ENCODE measurements around the gene CDH24.

The CDH24 gene, protein sequence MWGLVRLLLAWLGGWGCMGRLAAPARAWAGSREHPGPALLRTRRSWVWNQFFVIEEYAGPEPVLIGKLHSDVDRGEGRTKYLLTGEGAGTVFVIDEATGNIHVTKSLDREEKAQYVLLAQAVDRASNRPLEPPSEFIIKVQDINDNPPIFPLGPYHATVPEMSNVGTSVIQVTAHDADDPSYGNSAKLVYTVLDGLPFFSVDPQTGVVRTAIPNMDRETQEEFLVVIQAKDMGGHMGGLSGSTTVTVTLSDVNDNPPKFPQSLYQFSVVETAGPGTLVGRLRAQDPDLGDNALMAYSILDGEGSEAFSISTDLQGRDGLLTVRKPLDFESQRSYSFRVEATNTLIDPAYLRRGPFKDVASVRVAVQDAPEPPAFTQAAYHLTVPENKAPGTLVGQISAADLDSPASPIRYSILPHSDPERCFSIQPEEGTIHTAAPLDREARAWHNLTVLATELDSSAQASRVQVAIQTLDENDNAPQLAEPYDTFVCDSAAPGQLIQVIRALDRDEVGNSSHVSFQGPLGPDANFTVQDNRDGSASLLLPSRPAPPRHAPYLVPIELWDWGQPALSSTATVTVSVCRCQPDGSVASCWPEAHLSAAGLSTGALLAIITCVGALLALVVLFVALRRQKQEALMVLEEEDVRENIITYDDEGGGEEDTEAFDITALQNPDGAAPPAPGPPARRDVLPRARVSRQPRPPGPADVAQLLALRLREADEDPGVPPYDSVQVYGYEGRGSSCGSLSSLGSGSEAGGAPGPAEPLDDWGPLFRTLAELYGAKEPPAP

DNA sequence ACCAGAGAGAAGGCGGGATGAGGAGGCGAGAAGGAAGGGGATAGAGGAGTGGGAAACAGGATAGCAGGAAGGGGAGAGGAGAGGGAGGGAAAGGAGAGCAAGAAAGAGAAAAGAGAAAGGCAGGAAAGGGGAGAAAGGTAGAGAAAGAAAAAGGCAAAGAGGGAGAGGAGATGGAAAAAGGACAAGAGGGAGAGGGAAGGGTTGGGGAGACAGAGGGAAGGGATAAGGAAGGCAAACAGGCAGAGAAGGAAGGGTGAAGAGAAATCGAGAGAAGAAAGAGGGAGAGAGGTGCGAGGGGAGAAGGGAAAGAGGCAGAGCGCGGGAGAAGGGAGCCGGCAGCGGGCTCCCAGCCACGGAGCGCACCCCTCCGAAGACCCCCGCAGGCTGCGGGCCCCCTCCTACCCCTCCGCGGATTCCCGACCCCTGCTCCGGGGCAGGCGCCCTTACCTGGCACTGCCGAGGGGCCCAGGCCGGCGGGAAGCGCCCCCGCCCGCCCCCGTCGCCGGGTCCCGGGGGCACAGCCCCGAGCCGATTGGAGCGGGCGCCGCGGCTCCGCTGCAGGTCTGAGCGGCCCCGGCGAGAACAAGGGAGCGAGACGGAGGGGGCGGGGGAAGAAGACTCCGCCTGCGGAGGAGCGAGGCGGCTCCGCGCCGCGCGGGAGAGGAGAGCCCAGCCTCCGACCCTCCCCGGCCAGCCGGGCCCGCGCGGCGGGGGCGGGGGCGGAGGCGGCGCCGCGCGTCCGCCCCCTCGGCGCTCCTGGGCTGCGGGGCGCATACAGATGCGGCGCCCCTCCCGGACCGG lies at the start of gene CDH24:
CDH24 (minus strand) TSS at position 565 of the 801 bp plus-strand sequence. CDS start 1,787 bp downstream, outside the sequence.
- no peak for DNase-seq (ENCODE audit: low read depth, low spot score)

DNA sequence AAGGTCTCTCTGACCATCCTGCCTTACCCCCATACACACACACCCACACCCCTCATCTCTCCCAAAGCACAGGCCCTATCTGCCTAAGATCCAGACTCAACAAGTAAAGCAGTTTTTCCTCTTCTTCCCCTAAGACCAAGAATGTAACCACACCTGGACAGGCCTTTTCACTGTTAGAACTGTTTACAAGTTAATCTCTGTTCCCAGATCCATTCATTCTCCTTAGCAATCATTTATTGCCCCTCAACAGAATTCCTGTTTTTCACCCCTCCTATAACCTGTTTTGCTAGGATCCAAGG lies 49.4 kb upstream of the CDH24 start:
- no peak for DNase-seq (ENCODE audit: low read depth, low spot score)

DNA sequence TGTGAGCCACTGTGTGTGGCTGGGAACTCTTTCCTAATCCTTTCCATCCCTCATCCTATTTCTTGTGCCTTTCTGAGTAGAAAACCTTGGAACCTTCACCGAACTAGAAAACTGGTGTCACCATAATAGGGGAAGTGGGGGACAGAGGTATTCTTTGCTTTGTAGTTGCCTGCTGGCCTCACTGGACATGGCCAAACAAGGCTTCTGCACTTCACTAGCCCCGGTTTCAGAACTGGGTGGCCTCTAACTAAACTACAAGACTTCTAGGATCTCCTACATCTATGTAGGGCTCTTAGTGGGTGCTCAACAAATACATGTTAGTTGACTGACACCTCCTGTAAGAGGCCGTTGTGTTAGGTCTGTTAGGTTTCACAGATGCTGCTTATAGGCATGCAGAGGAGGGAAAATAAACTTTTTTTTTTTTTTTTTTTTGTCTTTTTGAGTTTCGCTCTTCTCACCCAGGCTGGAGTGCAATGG lies 48.1 kb upstream of the CDH24 start:
- no peak for DNase-seq (ENCODE audit: low read depth, low spot score)

DNA sequence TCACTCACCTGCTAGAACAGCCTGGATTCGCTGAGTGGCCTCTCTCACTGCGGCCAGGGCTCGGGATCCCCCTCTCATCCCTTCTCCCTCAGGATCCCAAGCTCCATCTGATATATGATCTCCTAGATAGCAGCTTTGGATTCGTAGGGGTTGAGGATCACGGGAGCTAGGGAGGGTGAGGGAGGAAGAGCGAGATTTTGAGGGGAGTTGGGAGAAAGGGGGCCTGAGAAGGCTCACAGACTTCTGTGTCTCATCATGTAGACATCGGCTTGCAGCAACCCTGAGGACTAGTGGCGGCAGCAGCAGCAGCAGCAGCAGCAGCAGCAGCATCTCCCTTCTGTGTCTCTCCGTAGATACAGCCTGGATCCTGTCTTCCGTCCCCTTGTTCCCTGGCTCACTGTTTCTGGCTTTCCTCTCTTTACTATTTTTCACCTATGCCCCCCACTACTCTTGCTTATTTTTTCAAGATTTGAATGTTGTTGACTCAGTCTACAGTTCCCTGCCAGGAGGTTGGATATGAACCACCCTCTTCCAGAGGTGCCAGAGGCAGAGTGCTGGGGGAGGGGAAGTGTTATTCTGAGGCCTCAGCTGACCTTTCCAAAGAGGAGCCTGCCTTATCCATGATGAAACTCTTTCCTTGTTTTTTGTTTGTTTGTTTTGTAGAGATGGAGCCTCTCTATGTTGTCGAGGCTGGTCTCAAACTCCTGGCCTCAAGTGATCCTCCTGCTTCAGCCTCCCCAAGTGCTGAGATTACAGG lies 47.4 kb upstream of the CDH24 start, which contains the start of gene CIROP:
CIROP (minus strand) TSS at position 399 of the 757 bp plus-strand sequence; CDS start at position 330, 69 bp downstream.
- DNase-seq (ENCODE audit: low read depth, low spot score): no peak

DNA sequence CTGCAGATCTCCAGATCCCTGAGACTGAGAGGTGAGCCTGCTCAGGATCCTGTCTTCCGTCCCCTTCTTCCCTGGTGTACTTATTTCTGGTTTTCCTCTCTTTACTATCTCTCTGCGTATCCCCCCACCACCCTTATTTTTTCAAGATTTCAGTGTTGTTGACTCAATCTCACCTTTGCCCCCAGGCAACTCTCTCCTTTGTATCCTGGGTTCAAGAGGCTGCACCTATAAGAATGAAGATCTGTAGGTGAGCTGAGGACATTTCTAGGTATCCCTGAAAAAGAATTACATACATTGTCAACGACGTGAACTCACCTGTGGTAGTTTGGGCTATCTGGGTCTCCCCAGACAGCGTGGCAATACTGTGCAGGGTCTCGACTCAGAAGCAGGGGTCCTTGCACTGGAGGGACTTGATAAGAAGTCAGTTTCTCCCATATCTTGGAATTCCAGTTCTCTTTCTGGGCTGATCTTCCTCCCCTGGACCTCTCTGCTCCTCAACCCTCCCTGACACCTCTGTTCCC lies 46.8 kb upstream of the CDH24 start:
- DNase-seq (ENCODE audit: low read depth, low spot score): no peak

DNA sequence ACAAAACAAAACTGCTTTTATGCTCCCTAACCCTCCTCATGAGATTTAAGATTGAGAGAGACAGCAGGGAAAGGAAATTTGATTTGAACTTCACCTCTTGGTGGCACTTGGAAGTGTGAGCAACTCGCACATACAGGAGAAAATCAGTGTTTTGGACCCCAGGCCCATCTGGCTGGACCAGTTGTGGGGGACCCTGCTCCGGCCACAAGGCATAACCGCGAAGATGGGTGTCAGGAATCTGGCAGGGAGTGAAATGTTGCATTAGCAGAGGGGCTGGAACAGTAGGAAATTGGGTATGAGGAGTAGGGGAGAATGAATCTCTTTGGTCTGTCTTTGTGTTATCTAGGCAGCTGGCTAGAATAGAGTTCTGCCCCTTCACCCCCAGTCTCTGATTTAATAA lies 46.3 kb upstream of the CDH24 start:
- DNase-seq (ENCODE audit: low read depth, low spot score): no peak

DNA sequence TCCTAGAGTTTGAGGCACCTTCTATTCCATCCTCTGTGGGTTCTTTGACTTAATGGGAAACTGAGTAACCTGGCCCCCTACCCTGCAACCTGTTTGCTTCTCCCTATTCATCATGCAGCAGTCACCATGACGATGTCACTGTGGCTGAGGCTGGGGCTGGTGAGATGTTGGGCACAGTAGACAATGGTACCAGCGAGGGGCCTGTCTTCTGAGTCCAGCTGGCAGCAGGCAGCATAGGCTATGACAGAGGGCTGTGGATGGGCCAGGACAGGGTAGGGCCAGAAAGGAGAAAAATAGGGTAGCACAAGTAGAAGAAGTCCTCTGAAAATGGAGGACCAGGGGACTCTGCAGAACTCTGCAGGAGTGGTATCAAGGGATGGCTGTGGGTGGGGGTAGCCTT lies 45.5 kb upstream of the CDH24 start:
- no peak for DNase-seq (ENCODE audit: low read depth, low spot score)

DNA sequence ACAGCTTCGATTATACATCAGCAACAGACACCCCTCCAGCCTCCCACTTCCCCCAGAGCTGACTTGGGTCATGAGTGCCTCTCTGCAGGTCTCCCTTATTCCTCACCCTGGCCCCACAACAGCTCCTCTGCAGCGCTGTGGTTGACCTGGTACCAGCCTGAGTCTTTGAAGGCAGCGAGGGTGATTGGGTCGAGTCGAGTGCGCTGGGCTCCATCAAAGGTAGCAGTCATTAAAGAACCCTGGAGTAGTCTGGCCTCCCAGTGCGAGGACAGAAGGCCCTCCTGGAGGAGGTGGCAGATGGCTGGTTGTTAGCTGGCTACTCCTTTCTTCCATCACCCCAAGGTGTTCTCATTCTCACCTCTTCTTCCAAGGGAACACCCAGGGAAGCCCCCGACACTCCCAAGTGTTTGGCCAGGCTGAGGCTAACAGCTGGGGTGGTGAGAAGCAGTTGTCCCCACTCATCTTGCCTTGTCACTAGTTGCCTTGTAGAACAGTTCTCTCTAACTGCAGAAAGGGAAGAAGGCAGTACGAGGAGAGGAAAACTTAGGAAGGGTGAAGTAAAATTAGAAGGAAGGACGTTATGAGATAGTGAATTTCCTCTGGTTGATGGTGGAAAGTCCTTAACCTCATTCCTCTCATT lies 44.8 kb upstream of the CDH24 start:
- no peak for DNase-seq (ENCODE audit: low read depth, low spot score)

DNA sequence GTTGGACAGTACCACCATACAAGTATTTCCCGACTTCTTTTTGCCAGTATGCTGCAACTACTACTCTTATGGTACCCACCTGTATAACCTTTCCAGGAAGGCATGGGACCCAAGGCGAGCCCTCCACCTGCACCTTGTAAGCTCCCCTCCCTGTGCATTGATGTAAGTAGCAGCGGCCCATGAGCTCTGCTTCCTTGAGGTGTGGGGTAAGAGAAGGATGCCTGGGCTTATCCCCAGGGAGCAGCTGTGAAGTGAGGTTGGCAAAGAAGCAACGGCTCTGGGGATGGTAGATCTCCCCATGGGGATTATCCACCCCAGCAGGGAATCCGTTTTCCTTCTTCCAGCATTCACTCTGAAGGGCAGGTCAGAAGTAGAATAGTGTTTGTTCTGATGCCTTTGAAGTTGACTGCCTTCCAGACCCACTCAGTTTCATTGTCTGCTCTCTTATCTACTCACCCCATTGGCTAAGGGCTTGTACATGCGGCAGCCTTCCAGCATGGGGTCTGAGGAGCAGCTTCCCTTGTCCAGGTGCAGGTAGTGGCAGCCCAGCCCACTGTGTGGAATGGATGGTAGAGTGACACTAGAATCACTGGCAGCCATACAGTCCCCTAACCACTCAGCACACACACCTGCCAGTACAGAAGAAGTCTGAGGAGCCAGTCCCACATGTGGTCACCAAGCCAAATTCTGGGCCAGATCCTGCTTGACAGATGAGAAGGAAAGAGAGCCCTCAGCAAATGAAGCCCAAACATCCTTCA lies 44.1 kb upstream of the CDH24 start:
- DNase-seq (ENCODE audit: low read depth, low spot score): no peak

DNA sequence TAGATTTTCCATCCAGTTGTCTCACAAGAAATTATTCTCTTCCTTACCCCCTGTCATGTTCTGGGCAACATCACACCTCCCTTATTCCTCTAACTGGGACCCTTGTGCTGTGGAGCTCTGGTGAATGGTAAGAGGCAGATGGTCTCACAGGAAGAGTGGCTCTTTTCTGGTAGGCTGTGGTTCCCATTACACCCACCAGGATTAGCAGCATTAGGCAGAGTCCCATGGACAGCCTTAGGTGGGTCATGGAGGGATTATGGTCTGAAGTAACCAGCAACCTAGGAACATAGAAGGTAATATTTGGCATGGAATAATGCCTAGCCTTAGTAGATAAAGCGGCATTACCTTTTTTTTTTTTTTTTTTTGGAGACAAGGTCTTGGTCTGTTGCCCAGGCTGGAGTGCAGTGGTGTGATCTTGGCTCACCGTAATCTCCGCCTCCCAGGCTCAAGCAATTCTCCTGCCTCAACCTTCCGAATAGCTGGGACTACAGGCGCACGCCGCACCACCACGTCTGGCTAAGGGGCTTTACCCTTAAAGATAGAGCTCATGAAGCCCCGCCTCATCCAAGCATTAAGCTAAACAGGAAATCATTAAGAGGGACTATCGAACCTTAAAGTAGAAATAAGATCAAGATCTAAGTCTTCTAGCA lies 42.0 kb upstream of the CDH24 start:
- DNase-seq (ENCODE audit: low read depth, low spot score): no peak

DNA sequence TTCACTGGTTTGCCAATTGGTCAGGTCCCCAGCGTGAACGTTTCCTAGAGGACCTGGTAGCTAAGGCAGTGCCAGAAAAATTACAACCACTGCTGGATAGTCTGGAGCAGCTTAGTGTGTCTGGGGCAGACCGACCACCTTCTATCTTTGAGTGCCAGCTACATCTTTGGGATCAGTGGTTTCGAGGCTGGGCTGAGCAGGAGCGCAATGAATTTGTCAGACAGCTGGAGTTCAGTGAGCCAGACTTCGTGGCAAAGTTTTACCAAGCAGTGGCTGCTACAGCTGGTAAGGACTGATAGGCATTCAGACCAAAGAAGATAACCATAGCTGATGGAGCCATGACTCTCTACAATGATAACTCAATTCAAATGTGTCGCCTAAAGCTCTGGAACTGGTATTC lies 40.5 kb upstream of the CDH24 start:
- no peak for DNase-seq (ENCODE audit: low read depth, low spot score)

DNA sequence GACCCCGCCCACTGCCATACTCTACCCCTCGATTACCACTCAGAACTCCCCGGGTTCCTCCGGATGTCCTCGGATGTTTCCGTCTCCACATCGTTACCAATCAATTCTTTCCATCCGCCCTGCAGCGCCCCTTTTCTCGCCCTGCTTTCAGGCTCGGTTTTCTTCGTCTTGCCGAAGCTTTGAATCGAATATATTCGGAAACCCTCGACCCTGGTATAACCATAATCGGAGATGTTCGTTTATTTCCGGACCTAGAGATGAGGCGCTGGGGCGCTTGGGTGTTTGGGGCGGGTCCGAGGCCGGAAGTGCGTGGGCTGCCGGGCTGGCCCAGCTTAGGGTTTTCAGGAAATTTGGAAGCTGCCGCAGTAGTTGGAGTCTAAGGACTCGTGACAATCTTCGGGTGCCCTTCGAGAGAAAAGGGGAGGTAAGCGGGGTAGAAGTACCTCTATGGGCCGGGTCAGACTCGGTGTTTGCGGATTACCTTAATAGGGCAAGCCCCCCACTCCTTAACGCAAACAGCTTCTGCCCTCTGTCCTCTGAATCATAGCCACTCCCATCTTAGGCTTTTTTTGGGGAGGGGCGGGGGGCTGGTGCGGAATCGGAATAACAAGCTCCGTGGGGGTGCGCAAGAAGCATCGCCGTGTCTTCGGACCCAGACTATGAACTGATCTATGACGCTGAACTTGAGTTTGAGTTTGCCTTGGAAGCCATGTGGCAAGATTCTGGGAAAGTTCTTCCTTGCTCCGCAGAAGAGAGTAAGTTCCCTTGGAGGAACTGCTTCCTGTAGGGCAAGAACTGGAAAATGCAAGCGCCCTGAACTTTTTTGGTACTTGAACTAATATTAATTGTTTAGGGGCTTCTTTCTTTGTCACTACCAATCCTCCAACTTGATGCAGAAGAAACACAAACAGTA lies 38.1 kb upstream of the CDH24 start, which contains the start of gene C14orf119:
C14orf119 (plus strand) TSS at position 310 of the 913 bp plus-strand sequence. CDS start 2,154 bp downstream, outside the sequence.
- peak; percentile 99 for DNase-seq (ENCODE audit: low read depth, low spot score)

DNA sequence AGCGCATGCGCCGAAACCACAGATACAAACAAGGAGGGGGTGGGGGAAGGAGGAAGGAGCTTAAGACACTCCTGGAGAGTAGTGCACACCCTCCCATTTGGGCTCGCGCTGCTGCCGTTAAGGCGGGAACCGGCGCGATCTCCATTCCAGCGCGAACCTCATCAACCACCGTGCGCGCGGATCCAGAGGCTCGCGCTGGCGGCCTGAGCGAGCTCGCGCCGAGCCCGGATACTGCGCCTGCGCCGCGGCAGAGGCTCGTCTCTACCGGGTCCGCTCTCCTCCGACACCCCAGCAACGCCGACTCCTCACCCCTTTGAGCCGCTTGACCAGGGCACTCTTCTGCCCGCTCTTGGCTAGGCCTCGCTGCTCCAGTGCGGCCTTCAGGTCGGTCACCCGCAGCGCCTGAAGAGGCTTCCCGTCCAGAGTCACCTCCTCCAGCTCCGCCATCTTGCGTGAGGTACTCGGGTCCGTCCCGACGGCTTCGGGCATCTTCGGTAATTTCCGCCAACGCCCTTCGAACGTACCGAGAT lies 37.4 kb upstream of the CDH24 start, which contains the start of gene ACIN1:
ACIN1 (minus strand) TSS at position 471 of the 530 bp plus-strand sequence; CDS start at position 447, 24 bp downstream.
- peak; percentile 72 for DNase-seq (ENCODE audit: low read depth, low spot score)

DNA sequence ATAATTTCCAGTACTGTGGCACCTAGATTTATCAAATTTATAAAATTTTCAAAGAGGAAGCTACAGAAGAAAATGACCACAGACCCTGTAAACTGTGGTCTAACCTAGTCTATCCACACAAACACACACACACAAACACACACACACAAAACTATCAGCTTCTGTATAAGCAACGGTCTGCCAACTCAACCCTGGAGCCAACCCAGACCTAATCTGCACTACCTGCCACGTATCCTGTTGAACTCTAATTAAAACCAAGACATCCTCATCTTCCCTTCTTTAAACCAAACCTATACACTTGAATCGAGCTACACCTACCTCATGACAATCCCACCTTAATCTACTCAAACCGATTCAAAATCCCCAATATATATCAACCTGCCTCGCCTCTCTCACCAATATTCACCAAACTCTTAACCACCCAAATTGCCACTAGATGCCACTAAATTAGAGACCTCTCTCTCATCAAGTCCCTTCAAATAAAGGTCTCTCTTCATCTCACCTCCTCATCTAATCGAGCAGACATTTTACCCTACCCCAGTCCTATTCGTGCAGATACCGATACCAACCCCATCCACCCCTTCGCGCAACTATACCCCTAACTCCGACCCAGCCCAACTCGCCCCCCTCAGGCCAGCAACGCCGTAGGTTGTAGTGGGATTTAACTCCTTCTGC lies 36.8 kb upstream of the CDH24 start:
- DNase-seq (ENCODE audit: low read depth, low spot score): no peak

DNA sequence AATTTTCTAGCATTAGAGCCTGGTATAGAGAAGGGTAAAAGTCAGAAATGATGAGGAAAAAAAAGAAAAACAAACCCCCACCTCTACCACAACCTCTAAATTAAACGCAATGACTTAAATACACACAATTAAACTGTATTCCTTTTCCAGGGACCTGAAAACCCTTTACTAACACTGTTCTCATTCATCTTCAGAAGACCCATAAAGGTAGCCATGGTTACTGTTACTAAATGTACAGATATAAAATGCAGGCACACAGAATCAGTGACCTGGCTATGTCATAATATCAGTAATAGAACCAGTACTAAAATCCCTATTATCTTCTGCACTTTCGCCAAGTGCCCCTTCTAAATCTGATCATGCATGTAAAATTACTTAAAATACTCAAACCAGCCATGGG lies 36.2 kb upstream of the CDH24 start:
- no peak for DNase-seq (ENCODE audit: low read depth, low spot score)

DNA sequence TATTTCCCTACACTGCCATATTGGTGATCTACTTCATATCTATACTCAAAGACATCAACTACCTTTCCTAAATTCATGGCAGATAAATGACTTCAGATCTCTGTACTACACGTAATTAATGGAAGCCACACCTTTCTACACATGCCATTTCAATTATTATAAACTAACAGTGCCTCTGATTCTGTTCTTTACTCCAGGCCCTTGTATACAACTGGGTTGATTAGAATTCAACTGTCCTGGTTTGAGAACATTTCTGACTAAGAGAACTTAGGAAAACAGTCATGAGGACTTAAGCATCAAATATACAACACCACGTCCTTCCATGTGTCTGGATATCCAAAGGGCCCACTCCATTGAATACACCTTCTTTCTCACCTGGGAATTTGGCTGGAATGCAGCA lies 35.8 kb upstream of the CDH24 start:
- DNase-seq (ENCODE audit: low read depth, low spot score): no peak
